ENCODE data around the gene WDPCP. TPM values are rescaled to one million over a fixed set of nuclear protein-coding genes. Genes with fewer than 3 reads are reported as not detected.
A peak's percentile ranks its signal among the peaks of the same experiment; 100 is the strongest.

WDPCP gene
- total RNA-seq, 1 donor from 2014 or later = 12.3 TPM

GRCh38 chr2:63596401-63596883 is 8.2 kb upstream of the WDPCP start:
- ATAC-seq (peak; percentile 32 to 46), DNase-seq (no peak)
- H3K9me3 ChIP-seq = no peaks in the 10 kb centered on the region
- peaks cover 80% of the 10 kb centered on the region for H3K36me3 ChIP-seq
- no peaks in the 10 kb centered on the region for H3K27me3 ChIP-seq (ENCODE audit: low read depth)
- TF ChIP-seq CTCF (IDR thresholded peaks at IDR 0.05) = no peak
- no peak overlapping the region for H3K27ac ChIP-seq
- intact Hi-C loops (cut with DNase I) = no loop called here
- peaks cover 9% of the 10 kb centered on the region for H3K4me1 ChIP-seq
- H3K4me3 ChIP-seq = no peak overlapping the region

- Histone ChIP-seq H3K4me1 (peaks cover 27% of the 10 kb centered on the region), H3K27ac (no peak overlapping the region), H3K4me3 (no peak overlapping the region), H3K27me3 (ENCODE audit: low read depth) (no peaks in the 10 kb centered on the region), H3K36me3 (peaks cover 62% of the 10 kb centered on the region), H3K9me3 (no peaks in the 10 kb centered on the region)
- ATAC-seq = no peak
- no peak for TF ChIP-seq CTCF (IDR thresholded peaks at IDR 0.05)
- intact Hi-C loops (cut with DNase I) = no loop called here
- DNase-seq = no peak
Observed at GRCh38 chr2:63594660-63595059, 6.4 kb upstream of the WDPCP start.

- ATAC-seq = no peak
- intact Hi-C loops (cut with DNase I) = no loop called here
- no peak for TF ChIP-seq CTCF (IDR thresholded peaks at IDR 0.05)
- H3K4me1 ChIP-seq = peaks cover 40% of the 10 kb centered on the region
- H3K27me3 ChIP-seq (ENCODE audit: low read depth) = no peaks in the 10 kb centered on the region
- H3K4me3 ChIP-seq = no peak overlapping the region
- peaks cover 38% of the 10 kb centered on the region for H3K36me3 ChIP-seq
- no peak for DNase-seq
- no peak overlapping the region for H3K27ac ChIP-seq
- no peaks in the 10 kb centered on the region for H3K9me3 ChIP-seq
Observed at GRCh38 chr2:63591566-63592175, 3.4 kb upstream of the WDPCP start.

GRCh38 chr2:63590626-63591408 is 2.5 kb upstream of the WDPCP start:
- Histone ChIP-seq H3K4me3 (no peak overlapping the region), H3K36me3 (peaks cover 30% of the 10 kb centered on the region), H3K27me3 (ENCODE audit: low read depth) (no peaks in the 10 kb centered on the region), H3K9me3 (no peaks in the 10 kb centered on the region), H3K27ac (no peak overlapping the region), H3K4me1 (peaks cover 40% of the 10 kb centered on the region)
- intact Hi-C loops (cut with DNase I) = no loop called here
- ATAC-seq (no peak), DNase-seq (no peak)
- TF ChIP-seq CTCF (IDR thresholded peaks at IDR 0.05) = no peak

GRCh38 chr2:63589148-63589958 is 1.1 kb upstream of the WDPCP start:
- H3K4me3 ChIP-seq = peak overlapping the region; percentile 94
- ATAC-seq (peak; percentile 14 to 38), DNase-seq (no peak)
- TF ChIP-seq CTCF (IDR thresholded peaks at IDR 0.05) = no peak
- peaks cover 40% of the 10 kb centered on the region for H3K4me1 ChIP-seq
- no peaks in the 10 kb centered on the region for H3K9me3 ChIP-seq
- H3K27me3 ChIP-seq (ENCODE audit: low read depth) = no peaks in the 10 kb centered on the region
- intact Hi-C loops (cut with DNase I) = no loop called here
- H3K27ac ChIP-seq = peak overlapping the region; percentile 82
- peaks cover 15% of the 10 kb centered on the region for H3K36me3 ChIP-seq
